Dermis blood vessel endothelial cell (primary cell): ENCODE results near the gene MKX. TPM values are rescaled to one million over a fixed set of nuclear protein-coding genes. Genes with fewer than 3 reads are reported as not detected.

Experiments
- DNase-seq: peaks from one replicate; pipeline ENCODE4 v3.0.0; 2010
- total RNA-seq: library from RNA; depleted of rRNA; stranded (reverse); fragments of >200 nt; gene quantifications from 2 replicates; pipeline ENCODE4 v1.2.3, GENCODE V29; 2014

Gene MKX
- 0.14 TPM in 1 of 2 replicates, not detected in the other for total RNA-seq

- peak; percentile 67 for DNase-seq
Observed at GRCh38 chr10:27745732-27746396, at the start of gene MKX. Gene MKX (minus strand): TSS chr10:27745819. CDS start chr10:27743415, 2,404 bp downstream.

GRCh38 chr10:27794157-27794556, 48.5 kb upstream of the MKX start:
- DNase-seq: no peak

GRCh38 chr10:27792216-27792615, 46.6 kb upstream of the MKX start:
- no peak for DNase-seq

- DNase-seq: no peak
Observed at GRCh38 chr10:27784272-27784671, 38.7 kb upstream of the MKX start.

GRCh38 chr10:27783660-27784059, 38.0 kb upstream of the MKX start:
- peak; percentile 86 for DNase-seq

- DNase-seq: no peak
Observed at GRCh38 chr10:27779462-27780015, 33.9 kb upstream of the MKX start.

- no peak for DNase-seq
Observed at GRCh38 chr10:27774831-27775230, 29.2 kb upstream of the MKX start.

- DNase-seq: no peak
Observed at GRCh38 chr10:27771231-27771630, 25.6 kb upstream of the MKX start.

GRCh38 chr10:27770181-27770580, 24.6 kb upstream of the MKX start:
- no peak for DNase-seq

- DNase-seq: no peak
Observed at GRCh38 chr10:27760867-27761266, 15.2 kb upstream of the MKX start.

- peak; percentile 15 for DNase-seq
Observed at GRCh38 chr10:27759483-27760272, 14.1 kb upstream of the MKX start.

GRCh38 chr10:27752673-27753237, 7.1 kb upstream of the MKX start:
- no peak for DNase-seq

- DNase-seq: no peak
Observed at GRCh38 chr10:27748601-27749000, 3.0 kb upstream of the MKX start.

- peak; percentile 19 for DNase-seq
Observed at GRCh38 chr10:27747096-27747451, 1.5 kb upstream of the MKX start.

- peak; percentile 7 for DNase-seq
Observed at GRCh38 chr10:27746397-27747095, 927 bp upstream of the MKX start.

- peak; percentile 19 for DNase-seq
Observed at GRCh38 chr10:27744802-27745731, 552 bp downstream of the MKX start.

GRCh38 chr10:27743877-27744801, 1.5 kb downstream of the MKX start:
- peak; percentile 51 for DNase-seq

GRCh38 chr10:27743012-27743876, 2.4 kb downstream of the MKX start:
- DNase-seq: peak; percentile 44

GRCh38 chr10:27742195-27743011, 3.2 kb downstream of the MKX start:
- peak; percentile 88 for DNase-seq
